ENCODE data around the gene PSD2.

DNA sequence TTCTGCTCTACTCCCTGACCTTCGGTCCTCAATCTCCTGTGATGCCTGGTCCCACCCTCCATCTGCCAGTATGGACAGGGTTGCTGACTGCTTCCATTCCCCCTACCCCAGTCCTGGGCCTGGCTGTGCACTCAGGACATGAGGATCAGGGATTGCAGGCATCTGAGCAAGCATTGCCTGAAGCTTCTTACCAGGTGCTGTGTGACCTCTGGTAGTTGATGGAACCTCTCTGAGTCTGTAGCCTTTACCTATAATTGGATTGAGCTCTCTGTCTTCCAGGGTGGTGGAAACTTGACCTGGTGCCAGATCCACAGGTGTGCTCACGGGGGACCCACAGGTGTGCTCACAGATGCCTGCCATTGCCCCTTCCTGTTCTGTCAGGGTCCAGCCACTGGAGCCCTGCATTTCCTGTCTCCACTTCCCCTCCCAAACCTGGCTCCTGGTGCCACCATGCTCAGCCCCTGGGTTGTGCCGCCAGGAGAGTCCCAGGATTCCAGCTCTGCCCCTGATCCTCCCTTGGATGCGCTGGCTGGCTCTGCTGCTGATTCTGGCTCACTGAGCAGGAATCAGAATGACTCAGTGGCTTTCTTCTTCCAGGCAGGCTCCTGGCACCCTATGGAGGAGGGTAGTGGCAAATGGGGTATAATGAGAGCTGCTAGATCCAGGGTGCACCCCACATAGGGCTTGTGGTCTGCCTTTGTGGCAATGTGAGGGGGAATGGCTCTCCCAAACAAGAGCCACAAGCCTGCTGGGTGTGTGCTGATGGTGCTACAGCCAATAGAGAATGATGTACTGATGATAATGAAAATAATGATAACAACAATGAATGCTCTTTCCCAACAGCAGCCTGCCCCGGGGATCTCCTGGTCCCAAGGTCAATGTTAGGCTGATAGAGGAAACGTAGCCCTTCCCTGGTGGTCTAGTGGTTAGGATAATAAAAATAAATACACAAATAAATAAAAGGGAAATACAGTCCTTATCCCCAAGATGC lies 35.2 kb upstream of the PSD2 start:
- TF ChIP-seq CTCF (IDR thresholded peaks at IDR 0.05; ENCODE audit: insufficient read depth, low read depth, low read length) (no peak), EZH2 (IDR thresholded peaks at IDR 0.05; ENCODE audit: insufficient read depth, low read length) (no peak)

Measured in astrocyte (in vitro differentiated cells and primary cell).